ENCODE results near the gene CLEC18C.
"Not testable (repeated sequence)": the region's sequence is repeated elsewhere in the genome, so short reads cannot be mapped to it uniquely, and the experiment has no call there.

CLEC18C gene

DNA sequence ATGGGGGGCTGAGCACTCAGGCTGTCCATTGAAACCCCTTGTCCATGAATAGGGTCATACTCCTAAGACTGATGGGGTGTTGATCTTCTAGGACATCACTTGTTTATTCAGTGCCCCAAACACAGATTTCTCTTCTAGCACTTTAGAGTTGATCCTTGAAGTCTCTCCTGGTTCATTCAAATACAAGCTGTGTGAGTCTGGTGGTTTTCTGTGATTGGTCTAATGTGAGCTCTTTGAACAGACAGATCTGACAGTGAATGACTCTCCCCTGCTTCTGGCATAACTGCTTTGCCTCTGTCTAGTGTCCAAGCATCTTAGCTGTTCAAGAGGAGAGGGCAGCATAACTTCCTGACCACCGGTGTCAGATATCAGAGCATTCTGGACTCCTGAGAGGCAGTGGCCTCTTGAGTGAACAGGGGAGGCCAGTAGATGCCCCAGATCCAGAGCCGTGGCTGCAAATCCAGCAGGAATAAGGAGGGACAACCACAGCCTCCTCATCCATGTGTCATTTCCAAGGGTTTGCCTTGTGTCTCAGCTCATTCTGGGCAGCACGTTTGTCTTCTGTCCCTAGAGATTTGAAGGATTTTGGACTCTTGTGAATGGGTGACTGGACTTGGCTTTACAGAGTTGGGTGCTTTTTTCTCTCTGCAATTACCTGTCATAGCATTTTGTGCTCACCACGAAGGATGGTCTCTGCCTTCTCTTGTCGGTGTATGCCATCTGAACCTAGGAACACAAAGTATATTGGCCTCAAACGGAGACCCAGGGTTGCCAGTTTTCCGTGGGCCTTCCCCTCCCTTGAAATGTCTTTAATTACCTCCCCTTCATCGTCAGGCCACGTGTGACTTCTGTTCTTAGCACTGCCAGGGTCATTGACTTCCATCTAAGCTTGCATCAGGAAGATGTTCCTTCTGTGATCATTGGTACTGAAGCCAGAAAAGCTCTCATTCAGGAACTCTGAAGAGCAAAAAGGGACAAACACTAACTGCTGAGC lies 13.9 kb upstream of the CLEC18C start:
- DNase-seq (ENCODE audit: low read depth): no peak

DNA sequence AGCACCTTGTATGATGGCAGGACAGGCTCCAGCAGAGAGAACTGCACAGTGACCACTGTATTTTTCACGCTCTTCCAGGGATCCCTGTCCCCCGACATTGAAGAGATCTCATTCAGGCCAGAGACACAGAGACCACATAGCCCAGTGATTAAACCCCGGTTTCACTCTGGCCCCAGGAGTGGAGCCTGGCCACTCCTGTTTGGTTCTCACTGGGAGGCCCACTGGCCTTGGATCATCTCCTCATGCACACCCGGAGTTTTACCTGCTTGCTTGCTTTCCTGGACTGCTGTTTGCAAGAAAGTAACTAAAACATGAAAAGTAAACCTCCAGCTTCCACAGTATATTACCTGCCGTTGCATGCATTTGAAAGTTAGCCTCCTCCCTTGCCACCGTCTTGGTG lies 13.2 kb upstream of the CLEC18C start:
- no peak for DNase-seq (ENCODE audit: low read depth)

DNA sequence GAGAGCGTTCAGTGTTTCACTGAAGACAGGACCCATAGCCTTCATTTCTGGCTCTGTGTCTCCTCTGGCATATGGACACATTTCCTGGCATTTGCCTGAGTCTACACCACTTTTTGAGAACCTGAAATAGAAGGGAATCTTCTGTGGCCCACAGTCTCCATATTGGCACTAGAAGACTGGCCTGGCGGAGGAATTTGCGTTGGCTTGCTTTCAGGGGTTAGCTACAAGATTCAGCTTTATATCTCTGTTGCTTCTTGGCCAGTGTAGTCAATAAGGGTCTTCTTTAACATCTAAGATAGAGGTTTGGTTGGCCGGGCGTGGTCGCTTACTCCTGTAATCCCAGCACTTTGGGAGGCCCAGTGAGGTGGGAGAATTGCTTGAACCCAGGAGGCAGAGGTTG lies 12.8 kb upstream of the CLEC18C start:
- no peak for DNase-seq (ENCODE audit: low read depth)

DNA sequence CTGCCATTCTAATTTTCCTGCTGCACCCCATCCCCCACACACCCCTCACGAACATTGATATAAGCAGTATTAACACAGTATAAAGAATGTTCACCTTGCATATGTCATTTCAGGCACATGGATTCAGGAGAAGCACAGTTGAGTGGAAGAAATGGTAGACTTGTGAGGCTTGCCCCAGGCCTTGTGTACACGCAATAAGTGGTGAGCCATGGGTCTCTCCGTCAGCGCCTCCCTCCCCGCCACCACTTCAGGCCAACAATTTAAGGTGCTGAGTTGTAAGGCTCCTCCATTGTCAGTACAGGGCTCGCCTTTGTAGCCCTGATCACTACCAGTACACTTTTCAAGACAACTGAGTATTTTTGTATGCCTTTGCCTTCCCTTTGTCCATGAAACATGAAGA lies 12.2 kb upstream of the CLEC18C start:
- DNase-seq (ENCODE audit: low read depth): no peak

GRCh38 chr16:70162041-70162451 lies 11.5 kb upstream of the CLEC18C start:
- no peak for DNase-seq (ENCODE audit: low read depth)

- DNase-seq (ENCODE audit: low read depth): no peak
Measured at GRCh38 chr16:70163596-70163995, 10.0 kb upstream of the CLEC18C start.

GRCh38 chr16:70166688-70167087 lies 6.9 kb upstream of the CLEC18C start:
- DNase-seq (ENCODE audit: low read depth): not testable (repeated sequence)

GRCh38 chr16:70173916-70174315 lies 329 bp downstream of the CLEC18C start:
- DNase-seq (ENCODE audit: low read depth): not testable (repeated sequence)

GRCh38 chr16:70174387-70174932 lies 873 bp downstream of the CLEC18C start:
- not testable (repeated sequence) for DNase-seq (ENCODE audit: low read depth)

- not testable (repeated sequence) for DNase-seq (ENCODE audit: low read depth)
Measured at GRCh38 chr16:70187858-70188607, 14.4 kb downstream of the CLEC18C start.

GRCh38 chr16:70188608-70188915 lies 15.0 kb downstream of the CLEC18C start:
- not testable (repeated sequence) for DNase-seq (ENCODE audit: low read depth)

DNA sequence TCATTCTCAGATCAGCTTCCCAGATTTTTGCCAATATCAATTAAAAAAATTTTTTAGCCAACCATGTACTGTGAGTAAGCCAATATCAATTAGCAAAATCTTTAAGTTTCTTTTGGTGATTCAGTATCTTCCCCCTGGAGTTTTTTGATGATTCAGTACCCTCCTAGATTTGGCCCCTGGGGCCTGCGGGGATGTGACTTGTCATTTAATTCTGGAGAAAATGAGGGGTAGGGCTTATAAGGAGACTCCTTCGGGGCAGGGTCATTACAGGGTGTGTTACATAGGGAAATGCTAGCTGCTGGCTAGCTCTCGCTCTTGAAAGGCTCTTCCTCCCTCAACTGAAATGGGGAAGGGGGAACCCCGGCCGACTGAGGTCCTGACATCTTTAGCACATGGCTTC lies 17.0 kb downstream of the CLEC18C start:
- DNase-seq (ENCODE audit: low read depth): not testable (repeated sequence)

GRCh38 chr16:70196683-70197300 lies 23.2 kb downstream of the CLEC18C start:
- DNase-seq (ENCODE audit: low read depth): not testable (repeated sequence)

- not testable (repeated sequence) for DNase-seq (ENCODE audit: low read depth)
Measured at GRCh38 chr16:70197611-70198010, 24.0 kb downstream of the CLEC18C start.

- DNase-seq (ENCODE audit: low read depth): not testable (repeated sequence)
Measured at GRCh38 chr16:70198230-70198629, 24.6 kb downstream of the CLEC18C start.

DNA sequence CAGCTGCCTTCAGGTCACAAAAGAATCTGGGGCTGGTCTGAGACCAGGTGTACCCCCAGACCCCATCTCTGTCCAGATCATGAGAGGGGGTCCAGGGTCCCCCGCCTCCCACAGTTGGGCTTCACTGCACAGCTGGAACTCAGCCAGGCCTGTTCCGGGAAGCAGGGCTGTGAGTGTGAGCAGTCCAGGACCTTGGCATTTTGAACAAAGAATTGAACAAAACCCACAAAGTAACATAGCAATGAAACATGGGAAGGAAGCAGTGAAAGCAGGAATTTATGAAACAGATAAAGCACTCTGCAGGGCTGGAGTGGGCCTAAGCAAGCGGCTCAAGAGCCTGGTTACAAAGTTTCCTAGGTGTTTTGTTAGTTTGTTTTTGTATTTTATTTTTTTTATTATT lies 25.1 kb downstream of the CLEC18C start:
- not testable (repeated sequence) for DNase-seq (ENCODE audit: low read depth)

GRCh38 chr16:70199170-70199569 lies 25.6 kb downstream of the CLEC18C start:
- not testable (repeated sequence) for DNase-seq (ENCODE audit: low read depth)

DNA sequence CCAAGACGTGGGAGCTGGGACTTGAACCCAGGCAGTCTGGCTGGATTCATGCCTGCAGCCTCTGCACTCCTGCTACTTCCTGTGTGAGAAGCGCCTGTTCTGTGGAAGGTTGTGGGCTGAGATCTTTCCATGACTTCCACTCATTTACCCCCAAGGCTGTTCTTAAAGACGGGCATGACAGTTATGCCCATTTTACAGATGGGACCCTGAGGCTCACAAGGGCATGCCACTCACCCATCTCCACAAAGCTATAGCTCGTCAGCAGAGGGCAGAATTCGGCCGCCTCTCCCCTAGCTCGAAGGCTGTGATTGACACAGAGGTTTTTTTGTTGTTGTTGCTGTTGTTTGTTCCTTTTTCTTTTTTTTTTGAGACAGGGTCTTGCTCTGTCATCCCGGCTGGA lies 26.5 kb downstream of the CLEC18C start:
- DNase-seq (ENCODE audit: low read depth): not testable (repeated sequence)

DNA sequence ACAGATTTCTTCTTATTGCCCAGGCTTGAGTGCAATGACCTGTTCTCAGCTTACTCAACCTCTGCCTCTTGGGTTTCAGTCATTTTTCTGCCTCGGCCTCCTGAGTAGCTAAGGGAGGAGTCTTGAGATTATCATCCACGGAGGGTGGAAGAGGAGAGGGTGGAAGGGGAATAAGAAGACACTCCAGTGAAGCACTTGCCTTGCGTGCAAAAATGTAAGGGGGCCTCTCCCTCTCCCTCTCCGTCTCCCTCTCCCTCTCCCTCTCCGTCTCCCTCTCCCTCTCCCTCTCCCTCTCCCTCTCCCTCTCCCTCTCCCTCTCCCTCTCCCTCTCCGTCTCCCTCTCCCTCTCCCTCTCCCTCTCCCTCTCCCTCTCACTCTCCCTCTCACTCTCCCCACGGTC lies 29.9 kb downstream of the CLEC18C start:
- not testable (repeated sequence) for DNase-seq (ENCODE audit: low read depth)

GRCh38 chr16:70204010-70204409 lies 30.4 kb downstream of the CLEC18C start:
- DNase-seq (ENCODE audit: low read depth): not testable (repeated sequence)

GRCh38 chr16:70204668-70205405 lies 31.2 kb downstream of the CLEC18C start:
- DNase-seq (ENCODE audit: low read depth): not testable (repeated sequence)

All from T-helper 22 cell (primary cell).